Fibroblast of skin of left quadriceps (primary cell): Measurements from ENCODE around the gene HCFC1R1.

Experiments
- DNase-seq, 2 experiments: peaks; one replicate each; pipeline ENCODE4 v3.0.0-alpha.2; 2013; ENCODE audit warnings: low read depth in 2 of 2

HCFC1R1 gene

GRCh38 chr16:3035972-3036725, 12.4 kb upstream of the HCFC1R1 start:
- no peak for DNase-seq

- no peak for DNase-seq
These were observed 11.7 kb upstream of the HCFC1R1 start for GRCh38 chr16:3035289-3035971.

GRCh38 chr16:3032624-3033023, 8.9 kb upstream of the HCFC1R1 start:
- no peak for DNase-seq

- no peak for DNase-seq
These were observed 6.8 kb upstream of the HCFC1R1 start for GRCh38 chr16:3030222-3031212.

- peak in 1 of 2 experiments; percentile 3 for DNase-seq
These were observed 5.9 kb upstream of the HCFC1R1 start for GRCh38 chr16:3029491-3030221.

- no peak for DNase-seq
These were observed 5.1 kb upstream of the HCFC1R1 start for GRCh38 chr16:3028716-3029319.

- DNase-seq: peak in 1 of 2 experiments; percentile 40
These were observed 4.4 kb upstream of the HCFC1R1 start for GRCh38 chr16:3027983-3028715.

- no peak for DNase-seq
These were observed 3.7 kb upstream of the HCFC1R1 start for GRCh38 chr16:3027489-3027795.

- DNase-seq: no peak
These were observed 3.1 kb upstream of the HCFC1R1 start for GRCh38 chr16:3026609-3027488.

- DNase-seq: no peak
These were observed 2.2 kb upstream of the HCFC1R1 start for GRCh38 chr16:3026003-3026378.

GRCh38 chr16:3025032-3026002, 1.6 kb upstream of the HCFC1R1 start:
- no peak for DNase-seq

- peak in 1 of 2 experiments; percentile 41 for DNase-seq
These were observed 400 bp downstream of the HCFC1R1 start for GRCh38 chr16:3023415-3023668.

GRCh38 chr16:3022684-3023414, 893 bp downstream of the HCFC1R1 start:
- no peak for DNase-seq

GRCh38 chr16:3022208-3022683, 1.5 kb downstream of the HCFC1R1 start:
- DNase-seq: peak; percentile 94 to 95

GRCh38 chr16:3021449-3022207, 2.1 kb downstream of the HCFC1R1 start:
- DNase-seq: peak; percentile 89 to 90

- peak in 1 of 2 experiments; percentile 68 for DNase-seq
These were observed 2.9 kb downstream of the HCFC1R1 start for GRCh38 chr16:3020604-3021448.
